Stimulated activated CD4-positive, alpha-beta T cell treated with anti-CD3 and anti-CD28 coated beads, Interleukin-12 subunit alpha, Interleukin-12 subunit beta, amount 100 ng/mL, for 24 hours (primary cell): ENCODE data around the gene FMNL2.
"Not testable (repeated sequence)": the region's sequence is repeated elsewhere in the genome, so short reads cannot be mapped to it uniquely, and the experiment has no call there.

ENCODE experiments used
- DNase-seq, 2 experiments: peaks; one replicate each; pipeline ENCODE4 v3.0.0-alpha.2; 2020; ENCODE audit warnings: low read depth in 2 of 2

Gene FMNL2

DNA sequence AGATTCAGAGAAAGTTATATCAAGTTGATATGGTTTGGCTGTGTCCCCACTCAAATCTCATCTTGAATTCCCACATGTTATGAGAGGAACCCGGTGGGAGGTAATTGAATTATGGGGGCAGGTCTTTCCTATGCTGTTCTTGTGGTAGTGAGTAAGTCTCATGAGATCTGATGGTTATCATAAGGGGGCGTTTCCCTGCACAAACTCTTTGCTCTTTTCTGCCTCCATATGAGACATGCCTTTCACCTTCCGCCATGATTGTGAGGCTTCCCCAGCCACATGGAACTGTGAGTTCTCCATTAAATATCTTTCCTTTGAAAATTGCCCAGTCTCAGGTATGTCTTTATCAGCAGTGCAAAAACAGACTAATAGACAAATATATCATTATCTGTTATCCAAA is 187.5 kb downstream of the FMNL2 start:
- DNase-seq: not testable (repeated sequence)

GRCh38 chr2:152523091-152523490 is 188.1 kb downstream of the FMNL2 start:
- DNase-seq: no peak

- DNase-seq: no peak
Measured at GRCh38 chr2:152525277-152525838, 190.4 kb downstream of the FMNL2 start.

GRCh38 chr2:152529420-152530115 is 194.6 kb downstream of the FMNL2 start:
- DNase-seq: no peak

GRCh38 chr2:152532241-152532640 is 197.3 kb downstream of the FMNL2 start:
- no peak for DNase-seq

DNA sequence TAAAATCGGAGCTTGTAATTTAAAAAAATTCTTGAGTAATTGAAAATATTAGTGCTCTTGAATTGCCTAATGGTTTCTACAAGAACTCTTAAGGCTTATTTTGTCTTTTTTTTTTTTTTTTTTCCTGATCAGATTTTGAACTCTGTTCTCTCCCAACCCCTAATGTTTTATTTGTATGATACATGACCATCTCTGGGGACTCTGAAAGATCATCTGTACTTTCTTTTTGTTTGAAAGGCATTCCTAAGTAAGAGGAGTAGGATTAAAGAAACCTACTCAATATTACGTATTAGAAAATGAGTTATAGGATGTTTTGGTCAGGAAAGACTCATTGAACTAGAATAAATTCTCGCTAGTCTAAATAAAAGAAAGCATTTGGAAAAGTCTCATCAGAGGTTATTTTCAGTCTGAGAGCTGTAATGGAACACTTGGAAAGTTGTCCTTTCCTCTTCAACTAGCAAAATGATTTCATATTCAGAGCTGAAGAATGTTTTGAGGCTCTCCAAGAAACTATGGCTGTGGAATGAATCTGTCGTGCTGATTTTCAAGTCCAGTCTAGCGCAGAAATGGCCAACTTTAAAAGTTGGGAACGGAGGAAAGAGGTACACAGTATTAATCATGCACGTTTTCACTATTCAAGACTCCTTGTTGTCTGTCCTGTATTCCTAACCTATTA is 199.6 kb downstream of the FMNL2 start:
- DNase-seq: no peak

DNA sequence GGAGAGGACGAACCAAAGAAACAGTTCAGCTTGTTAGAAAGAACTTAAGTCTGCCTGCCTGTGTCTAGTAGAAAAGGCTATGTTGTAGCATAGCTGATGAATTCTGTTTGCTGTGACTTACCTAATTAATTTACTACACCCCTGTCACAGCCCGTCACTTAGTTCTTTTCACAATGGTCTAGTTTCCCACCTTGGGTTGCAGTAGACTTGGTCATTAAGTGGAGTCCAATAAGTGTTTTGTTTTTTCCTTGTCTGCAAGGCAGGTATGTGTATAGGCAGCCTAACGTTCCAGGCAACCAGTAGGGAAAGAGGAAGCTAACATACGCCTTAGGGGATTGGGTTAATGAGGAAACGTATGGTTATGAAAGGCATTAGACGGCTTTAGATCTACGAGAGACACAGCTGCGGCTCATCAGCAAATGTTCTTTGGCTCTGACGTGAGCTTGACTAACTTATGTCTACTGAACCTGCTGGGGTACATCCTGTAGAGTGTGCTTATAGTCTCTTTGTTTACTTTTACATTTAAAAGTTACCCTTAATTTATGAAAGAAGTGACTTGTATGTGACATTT is 202.2 kb downstream of the FMNL2 start:
- no peak for DNase-seq

- no peak for DNase-seq
Measured at GRCh38 chr2:152539424-152539823, 204.4 kb downstream of the FMNL2 start.

DNA sequence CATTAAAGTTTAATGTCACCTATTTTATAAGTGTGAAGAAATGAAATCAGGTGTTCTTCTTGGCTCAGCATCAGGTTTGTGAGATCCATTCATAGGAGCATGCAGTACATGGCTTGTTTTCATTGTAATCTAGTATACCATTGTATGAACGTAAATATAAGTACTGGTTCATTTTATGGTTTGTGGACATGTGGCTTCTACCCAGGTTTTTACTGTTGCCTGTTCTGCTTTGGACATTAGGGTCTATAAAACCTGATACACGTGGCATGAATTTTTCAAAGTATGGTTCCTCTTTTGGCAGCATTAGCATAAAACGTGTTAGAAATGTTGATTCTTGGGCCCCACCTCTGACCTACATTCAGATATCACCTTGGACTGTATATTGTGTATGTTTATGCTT is 206.7 kb downstream of the FMNL2 start:
- no peak for DNase-seq

DNA sequence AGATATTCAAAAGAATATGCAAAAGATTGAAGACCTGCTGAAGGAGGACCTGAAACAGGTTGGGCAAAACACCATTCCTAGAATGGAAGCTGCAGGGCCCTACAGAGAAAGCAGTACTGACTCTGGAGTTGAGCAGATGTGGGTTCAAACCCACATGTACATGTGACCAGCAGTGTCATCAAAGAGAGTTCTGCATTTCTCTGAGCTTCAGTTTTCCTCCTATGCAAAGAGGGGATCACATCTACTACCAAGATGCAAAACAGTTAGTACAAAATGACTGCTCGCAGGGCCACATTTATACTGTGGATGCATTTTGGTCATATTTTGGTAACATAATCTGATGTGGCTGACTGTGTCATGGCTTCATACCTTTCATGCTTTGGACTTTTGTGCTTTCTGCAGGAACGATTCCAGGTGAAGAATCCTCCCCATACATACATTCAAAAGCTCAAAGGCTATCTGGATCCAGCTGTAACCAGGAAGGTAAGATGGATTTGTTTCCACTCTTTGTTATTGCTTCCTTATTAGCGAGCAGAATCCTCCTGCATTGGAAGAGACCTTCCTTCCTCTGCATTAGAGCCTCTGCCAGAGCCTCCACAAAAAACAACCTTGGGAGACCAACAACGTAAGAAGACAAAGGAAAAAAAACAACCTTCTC is 207.5 kb downstream of the FMNL2 start:
- no peak for DNase-seq

DNA sequence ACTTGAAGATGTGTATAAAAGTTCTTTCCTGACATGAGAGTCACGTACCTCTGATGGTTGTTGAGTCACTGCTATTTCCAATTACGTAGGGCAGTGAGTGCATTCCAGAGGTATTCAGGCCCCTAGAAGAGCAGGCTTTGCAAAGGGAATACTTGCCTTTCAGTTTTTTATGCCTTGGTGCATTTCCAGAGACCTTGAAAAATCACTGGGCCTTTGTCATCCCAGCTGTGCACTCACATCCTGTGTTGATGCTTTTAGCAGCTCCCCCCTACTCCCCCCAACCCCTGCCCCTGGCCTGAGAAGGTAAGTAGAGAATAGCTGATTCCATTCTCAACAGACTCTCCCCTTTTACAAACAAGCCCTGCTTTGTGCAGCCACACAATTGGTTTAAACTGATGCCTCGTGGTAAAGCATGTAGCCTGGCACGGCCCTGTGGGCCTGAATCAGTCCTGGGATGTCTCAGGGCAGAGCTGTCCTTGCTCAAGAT is 208.1 kb downstream of the FMNL2 start:
- no peak for DNase-seq

DNA sequence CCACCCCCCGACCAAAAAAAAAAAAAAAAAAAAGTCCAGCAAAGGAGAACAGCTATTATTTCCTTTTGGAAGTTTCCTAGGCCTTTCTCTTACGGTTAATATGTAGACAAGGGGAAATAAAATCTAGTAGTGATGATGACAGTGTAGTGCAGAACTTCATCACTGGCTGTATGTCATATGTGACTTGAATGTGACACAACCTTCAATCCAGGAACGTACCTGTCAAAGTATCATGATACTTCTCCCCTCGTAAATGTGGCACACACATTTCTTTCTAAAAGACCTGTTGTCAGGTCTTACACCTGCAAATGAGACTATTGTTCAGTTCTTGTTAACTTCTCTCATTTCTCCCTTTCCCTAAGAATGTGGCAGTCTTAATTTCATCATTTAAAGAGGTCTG is 208.7 kb downstream of the FMNL2 start:
- no peak for DNase-seq

GRCh38 chr2:152544638-152545037 is 209.7 kb downstream of the FMNL2 start:
- DNase-seq: no peak

- DNase-seq: no peak
Measured at GRCh38 chr2:152546230-152546837, 211.4 kb downstream of the FMNL2 start.

GRCh38 chr2:152548111-152548875 is 213.3 kb downstream of the FMNL2 start:
- no peak for DNase-seq

- DNase-seq: no peak
Measured at GRCh38 chr2:152548996-152549395, 214.0 kb downstream of the FMNL2 start.

DNA sequence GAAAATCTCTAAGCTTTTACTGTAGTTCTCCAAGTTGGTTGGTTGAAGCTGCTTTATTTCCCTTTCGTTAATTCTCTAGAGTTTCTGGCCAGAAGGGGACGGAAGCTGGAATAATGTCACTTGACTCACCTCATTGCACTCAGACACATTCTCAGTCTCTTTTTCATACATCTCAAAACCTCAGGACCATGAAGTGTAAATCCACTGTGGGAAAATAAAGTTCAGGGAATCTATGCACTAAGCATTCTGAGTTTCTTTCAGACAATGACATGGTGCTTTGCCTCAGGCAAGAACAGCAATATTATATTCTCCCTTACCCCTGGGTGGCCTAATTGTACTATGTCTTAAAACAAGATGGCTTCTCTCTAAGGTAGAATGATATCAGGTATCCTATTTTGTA is 214.4 kb downstream of the FMNL2 start:
- no peak for DNase-seq

GRCh38 chr2:152550386-152550785 is 215.4 kb downstream of the FMNL2 start:
- no peak for DNase-seq

DNA sequence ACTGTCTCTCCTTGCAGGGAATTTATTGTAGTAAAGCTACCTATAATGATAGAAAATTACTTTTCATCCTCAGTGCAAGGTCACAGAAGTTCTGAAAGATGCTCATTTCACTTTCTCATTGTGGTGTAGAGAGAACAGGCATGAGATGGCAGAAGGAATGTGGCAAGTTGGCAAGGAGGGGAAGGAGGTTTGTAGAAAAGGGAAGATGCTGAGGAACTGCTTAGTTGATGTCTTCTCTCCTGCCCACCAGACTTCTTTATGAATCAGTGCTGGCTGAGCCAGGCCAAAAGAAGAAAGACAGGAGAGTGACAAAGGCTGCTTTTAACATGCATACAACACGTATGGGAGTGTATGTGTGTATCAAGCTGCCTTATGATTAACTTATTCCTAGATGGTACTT is 217.9 kb downstream of the FMNL2 start:
- DNase-seq: no peak

GRCh38 chr2:152553518-152553917 is 218.5 kb downstream of the FMNL2 start:
- DNase-seq: no peak

- DNase-seq: no peak
Measured at GRCh38 chr2:152555048-152555447, 220.1 kb downstream of the FMNL2 start.
